ENCODE data around the gene BTRC. TPM values are rescaled to one million over a fixed set of nuclear protein-coding genes. Genes with fewer than 3 reads are reported as not detected.

Gene BTRC
- total and polyA plus RNA-seq, 2 donors (not counting 3 experiments of a cell fraction or from before 2014, with no cell fraction given): 11.6 to 18.5 TPM

DNA sequence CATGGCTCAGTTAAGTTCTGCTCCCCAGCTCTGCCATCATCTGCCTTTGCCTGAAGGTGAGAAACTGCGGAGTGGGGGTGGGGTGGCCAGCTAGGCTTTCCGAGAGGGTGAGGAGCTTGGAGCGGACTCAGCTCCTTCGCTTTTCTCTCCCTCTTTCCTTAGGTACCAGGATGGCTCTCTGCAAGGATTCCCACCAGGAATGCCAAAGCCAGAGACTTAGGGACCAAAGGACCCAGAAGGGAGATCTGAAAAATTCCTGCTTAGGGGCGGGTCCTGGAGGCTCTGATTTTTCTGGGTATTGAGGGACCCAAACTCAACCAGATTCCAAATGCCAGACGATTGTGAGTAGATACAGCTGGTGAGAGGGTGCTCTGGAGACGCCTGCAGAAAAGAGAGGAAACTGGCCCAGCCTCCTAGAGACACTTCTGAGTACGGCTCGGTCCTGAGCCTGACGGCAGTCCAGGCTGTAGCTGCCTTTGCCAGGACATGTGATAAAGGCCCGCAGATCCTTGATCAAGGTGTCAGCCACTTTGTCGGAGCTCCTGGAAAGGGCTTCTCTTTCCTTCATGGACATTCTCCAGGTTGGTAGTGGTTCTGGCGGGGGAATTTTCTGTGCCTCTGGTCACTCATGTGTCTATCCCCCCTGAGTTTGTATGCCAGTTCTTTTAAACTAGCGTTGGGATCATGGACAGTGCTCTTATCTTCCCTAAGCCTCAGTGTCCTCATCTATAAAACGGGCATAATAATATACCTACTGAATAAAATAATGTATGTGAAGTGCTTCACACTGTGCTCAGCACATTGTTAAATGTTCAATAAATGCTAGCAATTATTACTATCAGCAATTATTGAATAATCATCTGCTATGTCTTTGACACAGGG is 42.5 kb upstream of the BTRC start:
- TF ChIP-seq GATA2 (IDR thresholded peaks at IDR 0.05; ENCODE audit: insufficient read depth, insufficient read length, low read depth, low read length): no peak
- TF ChIP-seq EZH2 (IDR thresholded peaks at IDR 0.05; ENCODE audit: borderline replicate concordance, low read depth, low read length, severe bottlenecking): no peak
- no peak for TF ChIP-seq MYC (IDR thresholded peaks at IDR 0.05; ENCODE audit: low read depth, low read length)
- no peak for TF ChIP-seq POLR2A (IDR thresholded peaks at IDR 0.05; ENCODE audit: low read depth, low read length)
- TF ChIP-seq, protein P1, sequence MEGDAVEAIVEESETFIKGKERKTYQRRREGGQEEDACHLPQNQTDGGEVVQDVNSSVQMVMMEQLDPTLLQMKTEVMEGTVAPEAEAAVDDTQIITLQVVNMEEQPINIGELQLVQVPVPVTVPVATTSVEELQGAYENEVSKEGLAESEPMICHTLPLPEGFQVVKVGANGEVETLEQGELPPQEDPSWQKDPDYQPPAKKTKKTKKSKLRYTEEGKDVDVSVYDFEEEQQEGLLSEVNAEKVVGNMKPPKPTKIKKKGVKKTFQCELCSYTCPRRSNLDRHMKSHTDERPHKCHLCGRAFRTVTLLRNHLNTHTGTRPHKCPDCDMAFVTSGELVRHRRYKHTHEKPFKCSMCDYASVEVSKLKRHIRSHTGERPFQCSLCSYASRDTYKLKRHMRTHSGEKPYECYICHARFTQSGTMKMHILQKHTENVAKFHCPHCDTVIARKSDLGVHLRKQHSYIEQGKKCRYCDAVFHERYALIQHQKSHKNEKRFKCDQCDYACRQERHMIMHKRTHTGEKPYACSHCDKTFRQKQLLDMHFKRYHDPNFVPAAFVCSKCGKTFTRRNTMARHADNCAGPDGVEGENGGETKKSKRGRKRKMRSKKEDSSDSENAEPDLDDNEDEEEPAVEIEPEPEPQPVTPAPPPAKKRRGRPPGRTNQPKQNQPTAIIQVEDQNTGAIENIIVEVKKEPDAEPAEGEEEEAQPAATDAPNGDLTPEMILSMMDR (IDR thresholded peaks at IDR 0.05; ENCODE audit: extremely low read depth in 1 of 2, insufficient read depth in 1 of 2, low read depth in 1 of 2, low read length in 2 of 2): no peak
- TF ChIP-seq, protein P2, sequence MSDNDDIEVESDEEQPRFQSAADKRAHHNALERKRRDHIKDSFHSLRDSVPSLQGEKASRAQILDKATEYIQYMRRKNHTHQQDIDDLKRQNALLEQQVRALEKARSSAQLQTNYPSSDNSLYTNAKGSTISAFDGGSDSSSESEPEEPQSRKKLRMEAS (IDR thresholded peaks at IDR 0.05; ENCODE audit: insufficient read depth, insufficient read length): no peak
- TF ChIP-seq JUN (IDR thresholded peaks at IDR 0.05; ENCODE audit: borderline replicate concordance, insufficient read depth, insufficient read length, low read depth): no peak
- no peak for TF ChIP-seq FOS (IDR thresholded peaks at IDR 0.05; ENCODE audit: borderline replicate concordance, insufficient read depth, low read length)
- no peak for TF ChIP-seq POLR2AphosphoS5 (IDR thresholded peaks at IDR 0.05; ENCODE audit: insufficient read depth, low read depth, low read length)
- Histone ChIP-seq H3K79me2 (ENCODE audit: control insufficient read depth, insufficient read depth, low read length) (no peaks in the 10 kb centered on the region), H3K4me2 (ENCODE audit: insufficient read depth, low read length) (no peak overlapping the region), H3K36me3 (ENCODE audit: control insufficient read depth in 2 of 2, extremely low read depth in 1 of 2, insufficient read depth in 2 of 2, low read length in 2 of 2) (no peaks in the 10 kb centered on the region), H3K4me1 (ENCODE audit: control insufficient read depth, extremely low read depth, insufficient read depth, low read length) (no peaks in the 10 kb centered on the region), H4K20me1 (replicated peaks; ENCODE audit: control insufficient read depth, extremely low read depth, insufficient read depth, low read length) (no peaks in the 10 kb centered on the region), H3K9ac (replicated peaks; ENCODE audit: extremely low read depth, insufficient read depth, low read length) (no peak overlapping the region), H2AFZ (ENCODE audit: low read depth, low read length) (no peak overlapping the region), H3K9me3 (replicated peaks; ENCODE audit: control insufficient read depth, insufficient read depth, low read length) (no peaks in the 10 kb centered on the region), H3K27me3 (ENCODE audit: control insufficient read depth in 2 of 2, insufficient read depth in 2 of 2, low read length in 2 of 2) (peaks cover 35 to 46% of the 10 kb centered on the region in 2 experiments), H3K27ac (ENCODE audit: insufficient read depth, low read depth, low read length) (no peak overlapping the region), H3K4me3 (replicated peaks in 1 of 3; ENCODE audit: insufficient read depth in 1 of 3, low read depth in 1 of 3, low read length in 3 of 3) (no peak overlapping the region), H3K9me1 (replicated peaks; ENCODE audit: control insufficient read depth, extremely low read depth, insufficient read depth, low read length) (no peaks in the 10 kb centered on the region)
- FAIRE-seq (no peak), DNase-seq (ENCODE audit: low read depth, low spot score) (no peak)
- no TSS peak for BruUV-seq (replicated peaks)
- CTCF ChIA-PET: interaction anchor here (0.5 to 4.8 kb wide), 8 partner anchors 9 to 156 kb away, joined by 3 to 18 read pairs (median 6); no protein-coding TSS in a partner anchor
- POLR2A ChIA-PET: no interaction called here
- intact Hi-C loops (cut with micrococcal nuclease): no loop called here
- dilution Hi-C loops (cut with MboI; ENCODE audit: extremely low pct_ligation_motif_present, low sequenced_read_pairs): no loop called here
